22Rv1 (cell line): ENCODE measurements around the gene C1orf21.

Experiments
- CTCF ChIP-seq: fragments of 450-650 bp; IDR thresholded peaks from 2 replicates; pipeline ENCODE4 v1.5.1; 2017; ENCODE audit warnings: mild to moderate bottlenecking
- ZFX ChIP-seq: fragments of 450-650 bp; IDR thresholded peaks from 2 replicates; pipeline ENCODE4 v1.6.1; 2017; ENCODE audit warnings: antibody characterized with exemption, borderline replicate concordance

- TF ChIP-seq CTCF, result no peak
- TF ChIP-seq ZFX, result no peak
These were observed 237.2 kb downstream of the C1orf21 start for GRCh38 chr1:184624051-184624450.
